Liver (tissue), 9 donors: ENCODE measurements around the gene RINL. TPM values are rescaled to one million over a fixed set of nuclear protein-coding genes. Genes with fewer than 3 reads are reported as not detected.

Experiments
- DNase-seq: peaks from one replicate; pipeline ENCODE4 v3.0.0-alpha.2; 2017; ENCODE audit warnings: low spot score
- H3K27ac ChIP-seq, 2 donors: one replicate each; pipeline ENCODE4 v1.7.0; 2013; ENCODE audit warnings: inconsistent platforms in 2 of 2, low read length in 2 of 2, control low read depth in 1 of 2, low read depth in 1 of 2, mild to moderate bottlenecking in 1 of 2
- H3K27me3 ChIP-seq, 4 donors: one replicate each; pipeline versions ENCODE4 v1.6.1 to v1.7.0; 2013; ENCODE audit warnings: low read length in 3 of 4, inconsistent platforms in 1 of 4, mild to moderate bottlenecking in 1 of 4, moderate library complexity in 1 of 4; ENCODE audit not compliant: control insufficient read depth in 4 of 4, insufficient read depth in 4 of 4
- H3K36me3 ChIP-seq, 4 donors: one replicate each; pipeline versions ENCODE4 v1.6.1 to v1.7.0; 2013; ENCODE audit warnings: low read length in 3 of 4, mild to moderate bottlenecking in 3 of 4, low read depth in 1 of 4, moderate library complexity in 1 of 4; ENCODE audit not compliant: control insufficient read depth in 4 of 4, insufficient read depth in 3 of 4
- H3K4me1 ChIP-seq, 4 donors: one replicate each; pipeline versions ENCODE4 v1.6.1 to v1.7.0; 2013; ENCODE audit warnings: low read length in 3 of 4, mild to moderate bottlenecking in 3 of 4, moderate library complexity in 1 of 4; ENCODE audit not compliant: control insufficient read depth in 4 of 4, insufficient read depth in 4 of 4
- H3K4me3 ChIP-seq, 3 donors: one replicate each; pipeline versions ENCODE4 v1.6.1 to v1.7.0; 2013; ENCODE audit warnings: low read length in 3 of 3, control low read depth in 1 of 3, low read depth in 1 of 3, mild to moderate bottlenecking in 1 of 3
- H3K9ac ChIP-seq, 2 donors: one replicate each; pipeline ENCODE4 v1.7.0; 2013; ENCODE audit warnings: low read length in 2 of 2, mild to moderate bottlenecking in 2 of 2, moderate library complexity in 2 of 2, control low read depth in 1 of 2, low read depth in 1 of 2
- H3K9me3 ChIP-seq, 4 donors: one replicate each; pipeline versions ENCODE4 v1.6.1 to v1.7.0; 2013; ENCODE audit warnings: low read length in 3 of 4; ENCODE audit not compliant: control insufficient read depth in 4 of 4
- EGR1 ChIP-seq, 2 donors: IDR thresholded peaks; 2 replicates each; pipeline ENCODE4 v1.6.1; 2016 to 2018; ENCODE audit warnings: antibody characterized with exemption in 2 of 2, low read depth in 2 of 2
- FOXA1 ChIP-seq: IDR thresholded peaks from 2 replicates; pipeline ENCODE4 v1.6.1; 2016; ENCODE audit warnings: antibody characterized with exemption
- GABPA ChIP-seq, 2 donors: IDR thresholded peaks in 1 of 2; conservative IDR thresholded peaks in 1 of 2; 2 replicates each; pipeline ENCODE4 v1.6.1; 2016; ENCODE audit warnings: antibody characterized with exemption in 2 of 2, mild to moderate bottlenecking in 1 of 2, moderate library complexity in 1 of 2
- HNF4A ChIP-seq, 2 donors: conservative IDR thresholded peaks; 2 replicates each; pipeline ENCODE4 v1.6.1; 2016; ENCODE audit warnings: antibody characterized with exemption in 2 of 2, mild to moderate bottlenecking in 2 of 2
- RAD21 ChIP-seq, 2 donors: IDR thresholded peaks; 2 replicates each; pipeline ENCODE4 v1.6.1; 2016; ENCODE audit warnings: antibody characterized with exemption in 2 of 2, mild to moderate bottlenecking in 2 of 2
- SP1 ChIP-seq: IDR thresholded peaks from 2 replicates; pipeline ENCODE4 v1.6.1; 2018; ENCODE audit warnings: antibody characterized with exemption, mild to moderate bottlenecking
- TAF1 ChIP-seq: conservative IDR thresholded peaks from 2 replicates; pipeline ENCODE4 v1.6.1; 2016; ENCODE audit warnings: antibody characterized with exemption, mild to moderate bottlenecking
- YY1 ChIP-seq: IDR thresholded peaks from 2 replicates; pipeline ENCODE4 v1.6.1; 2016; ENCODE audit warnings: antibody characterized with exemption, mild to moderate bottlenecking
- WGBS: extraction: QIAGEN DNeasy Blood & Tissue Kit; methylation state at CpG from one replicate; pipeline ENCODE4 v1.1.7; 2013; 5-methylcytosine and 5-hydroxymethylcytosine counted together
- polyA plus RNA-seq, 2 donors: library from polyadenylated mRNA; stranded (reverse) in 1 of 2; unstranded in 1 of 2; fragments of 200-250 nt in 1 of 2; fragments of >200 nt in 1 of 2; fragmentation: Nextera tagmentation in 1 of 2; extraction: Ambion mirVana in 1 of 2; gene quantifications; one replicate each; pipeline versions ENCODE4 v1.2.1 to v1.2.3, GENCODE V29; 2013 to 2015
- total RNA-seq, 2 donors: library from RNA; depleted of rRNA; stranded (reverse); fragments of >200 nt; gene quantifications; one replicate each; pipeline ENCODE4 v1.2.3, GENCODE V29; 2014
- TF ChIP-seq, protein P1 (sequence below): IDR thresholded peaks from 2 replicates; pipeline ENCODE4 v1.6.1; 2016; ENCODE audit warnings: antibody characterized with exemption
- TF ChIP-seq, protein P2 (sequence below): IDR thresholded peaks from 2 replicates; pipeline ENCODE4 v1.6.1; 2016; ENCODE audit warnings: antibody characterized with exemption
- TF ChIP-seq, protein P3 (sequence below): IDR thresholded peaks from 2 replicates; pipeline ENCODE4 v1.6.1; 2016; ENCODE audit warnings: antibody characterized with exemption
- TF ChIP-seq, protein P4 (sequence below): fragments of 150-350 bp; IDR thresholded peaks from 2 replicates; pipeline ENCODE4 v1.5.1; 2017; ENCODE audit warnings: improper control_type of control experiment, low read depth, low read length; ENCODE audit not compliant: missing input control
- donor health status: healthy.
- donor health status: healthy.
- donor health status: healthy.
- donor health status: healthy.
- donor health status: healthy.

The RINL gene
- total and polyA plus RNA-seq, 4 donors: 4.9 to 8.7 (median 5.5) TPM

DNA sequence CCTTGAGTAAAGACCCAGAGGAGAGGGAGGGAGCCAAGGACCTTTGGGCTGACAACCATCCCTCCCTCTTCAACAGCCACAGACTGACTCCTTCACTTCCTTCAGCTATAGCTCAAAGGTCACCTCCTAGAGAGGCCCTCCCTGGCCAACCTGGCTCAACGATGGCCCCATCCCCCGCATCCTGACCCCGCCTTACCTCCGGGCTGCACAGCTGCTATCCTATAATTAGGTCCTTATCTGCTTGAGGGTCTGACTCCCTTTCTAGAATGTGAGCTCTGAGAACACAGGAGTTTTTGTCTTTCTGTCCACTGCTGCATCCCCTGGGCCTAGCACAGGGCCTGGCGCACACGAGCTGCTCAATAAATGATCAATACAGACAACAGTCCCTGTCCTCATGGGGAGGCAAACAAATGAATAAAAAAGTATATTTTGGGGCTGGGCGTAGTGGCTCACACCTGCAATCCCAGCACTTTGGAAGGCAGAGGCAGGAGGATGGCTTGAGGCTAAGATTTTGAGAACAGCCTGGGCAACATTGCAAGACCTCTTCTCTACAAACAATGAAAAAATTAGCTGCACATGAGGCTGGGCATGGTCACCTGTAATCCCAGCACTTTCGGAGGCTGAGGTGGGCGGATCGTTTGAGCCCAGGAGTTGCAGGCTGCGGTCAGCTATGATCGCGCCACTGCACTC, 58.7 kb downstream of the RINL start:
- TF ChIP-seq, protein P1, sequence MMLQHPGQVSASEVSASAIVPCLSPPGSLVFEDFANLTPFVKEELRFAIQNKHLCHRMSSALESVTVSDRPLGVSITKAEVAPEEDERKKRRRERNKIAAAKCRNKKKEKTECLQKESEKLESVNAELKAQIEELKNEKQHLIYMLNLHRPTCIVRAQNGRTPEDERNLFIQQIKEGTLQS: no peak
- no peak for TF ChIP-seq SP1
- TF ChIP-seq, protein P2, sequence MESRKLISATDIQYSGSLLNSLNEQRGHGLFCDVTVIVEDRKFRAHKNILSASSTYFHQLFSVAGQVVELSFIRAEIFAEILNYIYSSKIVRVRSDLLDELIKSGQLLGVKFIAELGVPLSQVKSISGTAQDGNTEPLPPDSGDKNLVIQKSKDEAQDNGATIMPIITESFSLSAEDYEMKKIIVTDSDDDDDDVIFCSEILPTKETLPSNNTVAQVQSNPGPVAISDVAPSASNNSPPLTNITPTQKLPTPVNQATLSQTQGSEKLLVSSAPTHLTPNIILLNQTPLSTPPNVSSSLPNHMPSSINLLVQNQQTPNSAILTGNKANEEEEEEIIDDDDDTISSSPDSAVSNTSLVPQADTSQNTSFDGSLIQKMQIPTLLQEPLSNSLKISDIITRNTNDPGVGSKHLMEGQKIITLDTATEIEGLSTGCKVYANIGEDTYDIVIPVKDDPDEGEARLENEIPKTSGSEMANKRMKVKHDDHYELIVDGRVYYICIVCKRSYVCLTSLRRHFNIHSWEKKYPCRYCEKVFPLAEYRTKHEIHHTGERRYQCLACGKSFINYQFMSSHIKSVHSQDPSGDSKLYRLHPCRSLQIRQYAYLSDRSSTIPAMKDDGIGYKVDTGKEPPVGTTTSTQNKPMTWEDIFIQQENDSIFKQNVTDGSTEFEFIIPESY: no peak
- TF ChIP-seq FOXA1: no peak
- no peak for TF ChIP-seq TAF1
- no peak for TF ChIP-seq EGR1 (IDR thresholded peaks at IDR 0.05; ENCODE audit: low read depth in 2 of 2)
- TF ChIP-seq RAD21 (IDR thresholded peaks at IDR 0.05): no peak
- TF ChIP-seq YY1: no peak
- TF ChIP-seq GABPA (IDR thresholded peaks at IDR 0.05 in 1 of 2, conservative IDR thresholded peaks at IDR 0.05 in 1 of 2): no peak
- TF ChIP-seq, protein P3, sequence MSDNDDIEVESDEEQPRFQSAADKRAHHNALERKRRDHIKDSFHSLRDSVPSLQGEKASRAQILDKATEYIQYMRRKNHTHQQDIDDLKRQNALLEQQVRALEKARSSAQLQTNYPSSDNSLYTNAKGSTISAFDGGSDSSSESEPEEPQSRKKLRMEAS: no peak
- TF ChIP-seq HNF4A (conservative IDR thresholded peaks at IDR 0.05): no peak
- TF ChIP-seq, protein P4, sequence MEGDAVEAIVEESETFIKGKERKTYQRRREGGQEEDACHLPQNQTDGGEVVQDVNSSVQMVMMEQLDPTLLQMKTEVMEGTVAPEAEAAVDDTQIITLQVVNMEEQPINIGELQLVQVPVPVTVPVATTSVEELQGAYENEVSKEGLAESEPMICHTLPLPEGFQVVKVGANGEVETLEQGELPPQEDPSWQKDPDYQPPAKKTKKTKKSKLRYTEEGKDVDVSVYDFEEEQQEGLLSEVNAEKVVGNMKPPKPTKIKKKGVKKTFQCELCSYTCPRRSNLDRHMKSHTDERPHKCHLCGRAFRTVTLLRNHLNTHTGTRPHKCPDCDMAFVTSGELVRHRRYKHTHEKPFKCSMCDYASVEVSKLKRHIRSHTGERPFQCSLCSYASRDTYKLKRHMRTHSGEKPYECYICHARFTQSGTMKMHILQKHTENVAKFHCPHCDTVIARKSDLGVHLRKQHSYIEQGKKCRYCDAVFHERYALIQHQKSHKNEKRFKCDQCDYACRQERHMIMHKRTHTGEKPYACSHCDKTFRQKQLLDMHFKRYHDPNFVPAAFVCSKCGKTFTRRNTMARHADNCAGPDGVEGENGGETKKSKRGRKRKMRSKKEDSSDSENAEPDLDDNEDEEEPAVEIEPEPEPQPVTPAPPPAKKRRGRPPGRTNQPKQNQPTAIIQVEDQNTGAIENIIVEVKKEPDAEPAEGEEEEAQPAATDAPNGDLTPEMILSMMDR: no peak
- WGBS: 75% methylated on average over 13 of the region's 13 CpGs

More for the DNA sequence above, 58.7 kb downstream of the RINL start:
- H3K4me1 ChIP-seq: peaks cover 0 to 15% (median 7%) of the 10 kb centered on the region in 4 donors
- no peak overlapping the region for H3K27ac ChIP-seq
- H3K9me3 ChIP-seq: no peaks in the 10 kb centered on the region
- peaks cover 14 to 42% (median 27%) of the 10 kb centered on the region in 4 donors for H3K36me3 ChIP-seq
- no peaks in the 10 kb centered on the region for H3K27me3 ChIP-seq
- no peak overlapping the region for H3K9ac ChIP-seq
- no peak overlapping the region for H3K4me3 ChIP-seq
- no peak for DNase-seq

Other genes with a start within 250 kb of the RINL start
- gene ACTN4, start 230.6 kb downstream of the RINL start, total RNA-seq: 100 to 1,000 TPM in 1 of 2 donors, 10 to 100 TPM in 1; 93.9 to 164 TPM
- 100 to 1,000 TPM in 1 of 2 donors, 10 to 100 TPM in 1; 35.4 to 104 TPM for gene ACTN4, start 230.6 kb downstream of the RINL start, polyA plus RNA-seq
- 10 to 100 TPM in 1 of 2 donors, 1 to 10 TPM in 1; 5.3 to 28.7 TPM for gene CAPN12, start 133.8 kb downstream of the RINL start, total RNA-seq
- gene CAPN12, start 133.8 kb downstream of the RINL start, polyA plus RNA-seq: 10 to 100 TPM in 1 of 2 donors, 1 to 10 TPM in 1; 3.8 to 12.3 TPM
- not detected for gene LGALS7, start 104.8 kb downstream of the RINL start, total RNA-seq
- gene LGALS7, start 104.8 kb downstream of the RINL start, polyA plus RNA-seq: not detected
- gene LGALS7B, start 89.1 kb downstream of the RINL start, total RNA-seq: not detected
- under 1 TPM in 1 of 2 donors, not detected in 1; 0.36 TPM for gene LGALS7B, start 89.1 kb downstream of the RINL start, polyA plus RNA-seq
- gene LGALS4, start 65.3 kb downstream of the RINL start, total RNA-seq: 10 to 100 TPM in 1 of 2 donors, under 1 TPM in 1; 0.42 to 13.7 TPM
- 10 to 100 TPM; 10.5 to 40.6 TPM for gene LGALS4, start 65.3 kb downstream of the RINL start, polyA plus RNA-seq
- gene ECH1, start 46.5 kb downstream of the RINL start, total RNA-seq: 100 to 1,000 TPM; 226 to 259 TPM
- 1,000 to 10,000 TPM in 1 of 2 donors, 100 to 1,000 TPM in 1; 581 to 1,082 TPM for gene ECH1, start 46.5 kb downstream of the RINL start, polyA plus RNA-seq
- 100 to 1,000 TPM; 115 to 166 TPM for gene HNRNPL, start 28.3 kb downstream of the RINL start, total RNA-seq
- 10 to 100 TPM; 50.4 to 76.5 TPM for gene HNRNPL, start 28.3 kb downstream of the RINL start, polyA plus RNA-seq
- gene SIRT2, start 21.3 kb upstream of the RINL start, total RNA-seq: 10 to 100 TPM; 21.8 to 42.2 TPM
- 10 to 100 TPM; 26.1 to 27.6 TPM for gene SIRT2, start 21.3 kb upstream of the RINL start, polyA plus RNA-seq
- 10 to 100 TPM; 10.0 to 19.7 TPM for gene NFKBIB, start 21.7 kb upstream of the RINL start, total RNA-seq
- 10 to 100 TPM in 1 of 2 donors, 1 to 10 TPM in 1; 8.0 to 25.4 TPM for gene NFKBIB, start 21.7 kb upstream of the RINL start, polyA plus RNA-seq
- under 1 TPM; 0.08 to 0.14 TPM for gene CCER2, start 33.9 kb upstream of the RINL start, total RNA-seq
- gene CCER2, start 33.9 kb upstream of the RINL start, polyA plus RNA-seq: under 1 TPM in 1 of 2 donors, not detected in 1; 0.16 TPM
- 10 to 100 TPM; 15.9 to 19.2 TPM for gene SARS2, start 52.5 kb upstream of the RINL start, total RNA-seq
- gene SARS2, start 52.5 kb upstream of the RINL start, polyA plus RNA-seq: 10 to 100 TPM; 16.4 to 17.8 TPM
- 10 to 100 TPM; 19.0 to 20.2 TPM for gene MRPS12, start 52.7 kb upstream of the RINL start, total RNA-seq
- 10 to 100 TPM; 59.6 to 62.0 TPM for gene MRPS12, start 52.7 kb upstream of the RINL start, polyA plus RNA-seq
- gene FBXO17, start 97.5 kb upstream of the RINL start, total RNA-seq: 10 to 100 TPM; 21.3 to 31.9 TPM
- gene FBXO17, start 97.5 kb upstream of the RINL start, polyA plus RNA-seq: 10 to 100 TPM; 19.7 to 25.6 TPM
- 1 to 10 TPM; 3.1 to 4.3 TPM for gene FBXO27, start 154.3 kb upstream of the RINL start, total RNA-seq
- gene FBXO27, start 154.3 kb upstream of the RINL start, polyA plus RNA-seq: 1 to 10 TPM; 2.1 to 5.0 TPM
- under 1 TPM in 1 of 2 donors, not detected in 1; 0.05 TPM for gene ACP7, start 206.1 kb upstream of the RINL start, total RNA-seq
- gene ACP7, start 206.1 kb upstream of the RINL start, polyA plus RNA-seq: not detected
- 1 to 10 TPM; 5.4 to 9.5 TPM for gene PAK4, start 247.5 kb upstream of the RINL start, total RNA-seq
- 10 to 100 TPM in 1 of 2 donors, 1 to 10 TPM in 1; 6.0 to 16.6 TPM for gene PAK4, start 247.5 kb upstream of the RINL start, polyA plus RNA-seq